ENCODE data around the gene HOXD13.

The HOXD13 gene

DNA sequence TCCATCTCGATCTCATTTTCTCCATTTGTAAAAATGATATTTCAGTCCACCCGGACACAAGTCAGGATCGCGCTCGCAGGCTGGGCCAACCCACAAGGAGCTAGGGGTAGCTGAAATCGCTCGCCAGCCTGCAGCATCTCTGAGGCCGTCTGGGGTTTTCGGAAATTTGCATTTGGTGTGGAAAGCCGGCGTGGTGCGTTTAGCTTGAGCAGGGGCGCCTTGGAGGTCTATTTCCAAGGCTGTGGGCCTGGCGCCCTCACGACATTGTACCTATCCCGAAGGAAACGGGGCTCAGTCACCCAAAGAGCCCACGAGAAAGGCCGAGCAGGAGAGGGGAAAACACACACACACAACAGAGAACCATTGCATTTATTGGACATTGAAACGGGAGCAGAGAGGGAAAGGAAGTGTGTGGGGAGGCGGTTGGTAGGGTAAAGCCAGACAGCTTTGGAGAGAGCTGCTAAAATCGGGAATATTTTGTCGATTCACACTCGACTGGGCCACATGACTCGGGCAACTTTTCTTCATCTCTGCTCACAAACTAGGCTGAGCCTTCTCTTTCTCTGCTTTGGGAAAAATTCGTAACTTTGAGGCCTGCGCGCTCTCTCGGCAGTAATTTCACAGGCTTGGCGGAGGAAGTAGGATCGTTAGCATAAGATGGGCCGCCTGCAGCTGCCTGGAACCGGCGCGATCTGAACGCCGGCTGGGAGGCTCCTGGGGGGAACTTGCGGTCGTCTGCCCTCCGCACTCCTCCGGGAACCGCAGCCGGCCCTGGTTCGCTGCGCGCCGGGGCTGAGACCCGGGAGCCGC lies 35.9 kb downstream of the HOXD13 start:
- H3K27ac ChIP-seq = peak overlapping the region; percentile 79 to 95
- peaks cover 0 to 48% (median 25%) of the 10 kb centered on the region in 4 donors for H3K4me1 ChIP-seq
- H3K27me3 ChIP-seq = peaks cover 0 to 68% of the 10 kb centered on the region in 2 donors
- no peaks in the 10 kb centered on the region for H3K36me3 ChIP-seq
- intact Hi-C loops (cut with DNase I; ENCODE audit: low total_unique reads) = loop anchor here (5.0 kb wide), 2 partner anchors 329 to 509 kb away; no protein-coding TSS in a partner anchor
- H3K9me3 ChIP-seq = no peaks in the 10 kb centered on the region
- peak overlapping the region; percentile 60 to 72 for H3K4me3 ChIP-seq
- no peak for DNase-seq
- TF ChIP-seq, protein P1, sequence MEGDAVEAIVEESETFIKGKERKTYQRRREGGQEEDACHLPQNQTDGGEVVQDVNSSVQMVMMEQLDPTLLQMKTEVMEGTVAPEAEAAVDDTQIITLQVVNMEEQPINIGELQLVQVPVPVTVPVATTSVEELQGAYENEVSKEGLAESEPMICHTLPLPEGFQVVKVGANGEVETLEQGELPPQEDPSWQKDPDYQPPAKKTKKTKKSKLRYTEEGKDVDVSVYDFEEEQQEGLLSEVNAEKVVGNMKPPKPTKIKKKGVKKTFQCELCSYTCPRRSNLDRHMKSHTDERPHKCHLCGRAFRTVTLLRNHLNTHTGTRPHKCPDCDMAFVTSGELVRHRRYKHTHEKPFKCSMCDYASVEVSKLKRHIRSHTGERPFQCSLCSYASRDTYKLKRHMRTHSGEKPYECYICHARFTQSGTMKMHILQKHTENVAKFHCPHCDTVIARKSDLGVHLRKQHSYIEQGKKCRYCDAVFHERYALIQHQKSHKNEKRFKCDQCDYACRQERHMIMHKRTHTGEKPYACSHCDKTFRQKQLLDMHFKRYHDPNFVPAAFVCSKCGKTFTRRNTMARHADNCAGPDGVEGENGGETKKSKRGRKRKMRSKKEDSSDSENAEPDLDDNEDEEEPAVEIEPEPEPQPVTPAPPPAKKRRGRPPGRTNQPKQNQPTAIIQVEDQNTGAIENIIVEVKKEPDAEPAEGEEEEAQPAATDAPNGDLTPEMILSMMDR (IDR thresholded peaks at IDR 0.05) = no peak

DNA sequence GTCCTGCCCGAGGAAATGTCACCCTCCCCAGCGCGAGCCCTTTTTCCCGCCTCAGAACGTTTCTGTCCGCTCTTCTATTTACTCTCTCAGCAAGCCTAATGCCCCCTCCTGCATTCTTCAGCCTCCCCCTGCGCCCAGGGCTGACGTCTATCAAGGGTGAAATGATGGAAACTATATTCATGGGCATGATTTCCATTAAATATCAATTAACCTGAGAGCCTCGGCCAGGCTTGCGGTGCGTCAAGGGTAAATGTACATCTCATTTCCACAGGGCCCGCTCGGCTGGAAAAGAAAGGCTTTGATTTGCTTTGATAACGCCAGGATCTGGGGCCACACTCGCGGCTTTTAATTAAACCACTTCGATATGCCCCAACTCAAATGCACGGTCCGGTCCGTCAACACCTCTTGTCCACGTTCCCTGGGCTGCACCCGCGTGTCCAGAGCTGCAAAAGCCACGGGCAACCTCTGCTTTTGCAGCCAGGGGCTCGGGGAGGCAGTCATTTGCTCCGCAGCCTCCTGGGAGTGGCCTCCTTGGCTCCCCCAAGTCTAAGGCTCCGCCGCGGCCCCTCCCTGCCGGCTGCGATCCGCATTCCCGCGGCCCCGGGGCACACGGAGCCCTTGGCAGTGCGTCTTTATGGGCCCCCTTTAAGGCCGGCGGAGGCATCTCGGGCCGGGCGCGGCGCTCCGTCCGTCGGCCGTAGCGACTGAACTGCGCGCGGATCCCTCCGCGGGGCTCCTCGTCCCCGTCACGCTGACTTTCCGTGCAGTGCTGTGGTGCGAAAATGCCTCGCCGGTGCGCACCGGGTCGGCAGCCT lies 36.7 kb downstream of the HOXD13 start, which contains the start of gene HOXD8:
Gene HOXD8 (plus strand): TSS at position 724 of the 815 bp plus-strand sequence. CDS start 662 bp downstream, outside the sequence.
- peaks cover 0 to 61% of the 10 kb centered on the region in 2 donors for H3K27me3 ChIP-seq
- TF ChIP-seq, protein P1 (IDR thresholded peaks at IDR 0.05) = no peak
- peak within 1 kb of the TSS; percentile 60 to 72 for H3K4me3 ChIP-seq
- H3K9me3 ChIP-seq = no peaks in the 10 kb centered on the region
- peaks cover 0 to 49% (median 24%) of the 10 kb centered on the region in 4 donors for H3K4me1 ChIP-seq
- DNase-seq = peak in 1 of 2 donors; percentile 85
- H3K27ac ChIP-seq = peak within 1 kb of the TSS; percentile 79 to 95
- no peaks in the 10 kb centered on the region for H3K36me3 ChIP-seq
- intact Hi-C loops (cut with DNase I; ENCODE audit: low total_unique reads) = loop anchor here (5.0 kb wide), 2 partner anchors 328 to 508 kb away; no protein-coding TSS in a partner anchor

DNA sequence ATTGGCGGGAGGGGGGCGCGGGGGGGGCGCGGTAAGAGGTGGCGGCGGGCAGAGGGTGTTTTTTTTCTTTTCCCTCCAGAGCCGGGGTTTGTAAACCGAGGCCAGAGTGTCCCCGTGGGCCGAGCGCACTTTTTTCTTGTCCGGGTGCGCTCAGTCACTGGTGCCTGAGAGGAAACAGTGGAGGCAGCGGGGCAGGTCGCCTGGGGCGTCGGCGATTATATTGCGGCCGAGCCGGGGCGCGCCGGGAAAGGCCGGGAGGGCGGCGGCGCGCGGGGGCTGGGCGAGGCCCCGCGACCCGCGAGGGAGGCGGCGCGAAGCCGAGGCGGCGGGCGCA lies 37.3 kb downstream of the HOXD13 start:
- intact Hi-C loops (cut with DNase I; ENCODE audit: low total_unique reads) = loop anchor here (5.0 kb wide), 2 partner anchors 328 to 508 kb away; no protein-coding TSS in a partner anchor
- TF ChIP-seq, protein P1 (IDR thresholded peaks at IDR 0.05) = no peak
- H3K4me3 ChIP-seq = peak overlapping the region; percentile 60 to 72
- peaks cover 0 to 55% of the 10 kb centered on the region in 2 donors for H3K27me3 ChIP-seq
- no peak for DNase-seq
- H3K9me3 ChIP-seq = no peaks in the 10 kb centered on the region
- peaks cover 0 to 49% (median 24%) of the 10 kb centered on the region in 4 donors for H3K4me1 ChIP-seq
- H3K36me3 ChIP-seq = no peaks in the 10 kb centered on the region
- peak overlapping the region; percentile 79 to 95 for H3K27ac ChIP-seq

DNA sequence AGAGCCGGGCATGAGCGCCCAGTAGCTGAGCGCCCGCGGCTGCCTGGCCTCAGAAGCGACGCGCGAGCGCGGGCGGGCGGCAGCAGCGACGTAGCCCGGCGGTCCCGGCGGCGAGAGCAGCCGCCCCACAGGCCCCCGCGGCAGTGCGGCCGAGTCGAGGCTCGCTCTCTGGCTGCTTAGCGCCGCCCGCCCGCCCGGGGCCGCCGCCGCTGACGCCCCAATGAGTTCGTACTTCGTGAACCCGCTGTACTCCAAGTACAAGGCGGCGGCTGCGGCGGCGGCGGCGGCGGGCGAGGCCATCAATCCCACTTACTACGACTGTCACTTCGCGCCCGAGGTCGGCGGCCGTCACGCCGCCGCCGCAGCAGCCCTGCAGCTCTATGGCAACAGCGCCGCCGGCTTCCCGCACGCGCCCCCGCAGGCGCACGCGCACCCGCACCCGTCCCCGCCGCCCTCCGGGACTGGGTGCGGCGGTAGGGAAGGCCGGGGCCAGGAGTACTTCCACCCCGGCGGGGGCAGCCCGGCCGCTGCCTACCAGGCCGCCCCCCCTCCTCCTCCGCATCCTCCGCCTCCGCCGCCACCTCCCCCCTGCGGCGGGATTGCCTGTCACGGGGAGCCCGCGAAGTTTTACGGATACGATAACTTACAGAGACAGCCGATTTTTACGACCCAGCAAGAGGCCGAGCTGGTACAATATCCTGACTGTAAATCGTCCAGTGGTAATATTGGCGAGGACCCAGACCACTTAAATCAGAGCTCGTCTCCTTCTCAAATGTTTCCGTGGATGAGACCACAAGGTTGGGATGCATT lies 37.8 kb downstream of the HOXD13 start:
- Histone ChIP-seq H3K27me3 (peaks cover 0 to 50% of the 10 kb centered on the region in 2 donors), H3K4me1 (peaks cover 0 to 49% (median 28%) of the 10 kb centered on the region in 4 donors), H3K4me3 (peak overlapping the region; percentile 60 to 72), H3K27ac (peak overlapping the region; percentile 79 to 95), H3K9me3 (no peaks in the 10 kb centered on the region), H3K36me3 (no peaks in the 10 kb centered on the region)
- intact Hi-C loops (cut with DNase I; ENCODE audit: low total_unique reads) = no loop called here
- DNase-seq = no peak
- TF ChIP-seq, protein P1 (IDR thresholded peaks at IDR 0.05) = no peak
